Breast epithelium (tissue), 3 donors: ENCODE measurements around the gene CR1L.
"Not testable (repeated sequence)": the region's sequence is repeated elsewhere in the genome, so short reads cannot be mapped to it uniquely, and the experiment has no call there.

Experiments used
- CTCF ChIP-seq, 3 donors: fragments of 450-650 bp; IDR thresholded peaks; one replicate each; pipeline ENCODE4 v1.5.1; 2016 to 2017; ENCODE audit warnings: antibody characterized with exemption in 3 of 3, mild to moderate bottlenecking in 3 of 3, moderate library complexity in 3 of 3
- POLR2AphosphoS5 ChIP-seq, 3 donors: sonication (generic); formaldehyde crosslinking; IDR thresholded peaks; one replicate each; pipeline ENCODE4 v1.6.1; 2017; ENCODE audit warnings: antibody characterized with exemption in 3 of 3

GRCh38 chr1:207635569-207636186 lies 9.3 kb upstream of the CR1L start:
- not testable (repeated sequence) for TF ChIP-seq CTCF, POLR2AphosphoS5 (IDR thresholded peaks at IDR 0.05)
